Testis (tissue), 2 donors: ENCODE measurements around the gene SUFU.

Source experiments
- CTCF ChIP-seq, 3 experiments: fragments of 450-650 bp in 2 of 3; fragments of 200-600 bp in 1 of 3; sonication (generic) in 1 of 3; IDR thresholded peaks; one replicate each; pipeline ENCODE4 v1.5.1; 2016 to 2019; ENCODE audit warnings: antibody characterized with exemption in 3 of 3, mild to moderate bottlenecking in 2 of 3, moderate library complexity in 1 of 3
- POLR2A ChIP-seq: fragments of 450-650 bp; IDR thresholded peaks from one replicate; pipeline ENCODE4 v1.6.1; 2017; ENCODE audit warnings: antibody characterized with exemption, mild to moderate bottlenecking, moderate library complexity

- no peak for TF ChIP-seq CTCF (IDR thresholded peaks at IDR 0.05)
- TF ChIP-seq POLR2A, result no peak
Observed at GRCh38 chr10:102612964-102613275, 109.1 kb downstream of the SUFU start.
